ENCODE results near the gene GTF2F2.

Gene GTF2F2

GRCh38 chr13:45119991-45120864 is at the start of gene GTF2F2:
TSS of gene GTF2F2 (plus strand) at chr13:45120510. CDS start at chr13:45120656, 146 bp downstream.
- peak; percentile 91 for DNase-seq

- DNase-seq, result no peak
Measured at GRCh38 chr13:45073809-45074208, 46.5 kb upstream of the GTF2F2 start.

- no peak for DNase-seq
Measured at GRCh38 chr13:45074721-45075120, 45.6 kb upstream of the GTF2F2 start.

- no peak for DNase-seq
Measured at GRCh38 chr13:45078003-45078402, 42.3 kb upstream of the GTF2F2 start.

- DNase-seq, result no peak
Measured at GRCh38 chr13:45082964-45083363, 37.3 kb upstream of the GTF2F2 start.

GRCh38 chr13:45084515-45084914 is 35.8 kb upstream of the GTF2F2 start:
- DNase-seq, result no peak

- DNase-seq, result no peak
Measured at GRCh38 chr13:45086484-45086883, 33.8 kb upstream of the GTF2F2 start.

- DNase-seq, result no peak
Measured at GRCh38 chr13:45092663-45093062, 27.6 kb upstream of the GTF2F2 start.

GRCh38 chr13:45100573-45101262 is 19.6 kb upstream of the GTF2F2 start:
- DNase-seq, result no peak

- DNase-seq, result no peak
Measured at GRCh38 chr13:45101327-45102018, 18.8 kb upstream of the GTF2F2 start.

GRCh38 chr13:45102136-45102507 is 18.2 kb upstream of the GTF2F2 start:
- DNase-seq, result no peak

GRCh38 chr13:45103449-45103848 is 16.9 kb upstream of the GTF2F2 start:
- no peak for DNase-seq

GRCh38 chr13:45104261-45104660 is 16.0 kb upstream of the GTF2F2 start:
- no peak for DNase-seq

- no peak for DNase-seq
Measured at GRCh38 chr13:45105895-45106294, 14.4 kb upstream of the GTF2F2 start.

- no peak for DNase-seq
Measured at GRCh38 chr13:45107539-45107938, 12.8 kb upstream of the GTF2F2 start.

- peak; percentile 15 for DNase-seq
Measured at GRCh38 chr13:45108716-45109101, 11.6 kb upstream of the GTF2F2 start.

- peak; percentile 10 for DNase-seq
Measured at GRCh38 chr13:45109102-45109720, 11.1 kb upstream of the GTF2F2 start.

- no peak for DNase-seq
Measured at GRCh38 chr13:45113233-45114224, 6.8 kb upstream of the GTF2F2 start.

GRCh38 chr13:45119469-45119990 is 780 bp upstream of the GTF2F2 start:
- DNase-seq, result peak; percentile 65

GRCh38 chr13:45120967-45121831 is 889 bp downstream of the GTF2F2 start:
- DNase-seq, result no peak

GRCh38 chr13:45122941-45123340 is 2.6 kb downstream of the GTF2F2 start:
- no peak for DNase-seq
